ENCODE data around the gene PRXL2B. TPM values are rescaled to one million over a fixed set of nuclear protein-coding genes. Genes with fewer than 3 reads are reported as not detected.
"Not testable (repeated sequence)": the region's sequence is repeated elsewhere in the genome, so short reads cannot be mapped to it uniquely, and the experiment has no call there.

PRXL2B gene
- total RNA-seq, 2 donors from 2014 or later = 6.4 to 6.8 TPM

DNA sequence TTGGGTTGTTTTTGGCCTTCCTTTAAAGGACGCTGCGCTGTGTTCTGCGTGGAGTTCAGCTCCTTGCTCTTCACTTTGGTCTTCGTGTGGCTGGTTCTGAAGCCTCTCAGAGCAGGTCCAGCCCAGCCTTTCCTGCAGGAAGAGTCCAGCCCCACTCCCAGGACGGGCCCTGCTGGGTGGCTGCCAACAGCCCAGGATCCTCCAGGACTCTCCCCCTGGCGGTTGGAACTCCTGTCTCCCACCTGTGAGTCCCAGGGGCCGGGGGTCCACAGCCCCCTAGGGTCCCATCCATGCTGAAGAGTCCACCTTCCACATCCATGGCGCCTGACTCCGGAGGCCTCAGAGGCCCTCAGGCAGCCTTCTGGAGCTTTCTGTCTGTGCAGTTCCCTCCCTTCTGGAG is 35.0 kb upstream of the PRXL2B start:
- not testable (repeated sequence) for DNase-seq (ENCODE audit: low spot score)

DNA sequence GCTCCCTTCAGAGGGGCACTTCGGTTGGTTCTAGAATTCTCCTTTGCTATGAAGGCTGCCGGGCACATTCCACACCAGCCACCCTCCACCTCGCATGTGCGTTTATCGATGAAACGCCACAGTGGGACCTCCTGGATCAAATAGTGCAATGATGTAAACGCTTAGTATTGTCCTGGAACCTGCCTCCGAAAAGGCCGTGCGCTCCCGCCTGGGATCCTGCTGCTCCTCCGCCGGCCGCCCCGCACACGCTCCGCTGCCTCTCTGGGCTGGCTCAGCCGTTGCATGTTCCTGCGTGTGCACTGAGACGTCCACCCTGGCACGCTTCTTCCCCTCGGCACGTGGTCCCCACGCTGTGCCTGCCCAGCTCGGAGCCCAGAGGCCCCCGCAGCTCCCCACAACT is 34.4 kb upstream of the PRXL2B start:
- Histone ChIP-seq H3K9me3 (no peaks in the 10 kb centered on the region), H3K4me1 (peaks cover 0 to 45% of the 10 kb centered on the region in 2 donors), H3K27me3 (no peaks in the 10 kb centered on the region), H3K36me3 (no peaks in the 10 kb centered on the region), H3K27ac (peak overlapping the region in 1 of 2 donors; percentile 48), H3K4me3 (no peak overlapping the region)
- no peak for DNase-seq (ENCODE audit: low spot score)
- TF ChIP-seq, protein P1, sequence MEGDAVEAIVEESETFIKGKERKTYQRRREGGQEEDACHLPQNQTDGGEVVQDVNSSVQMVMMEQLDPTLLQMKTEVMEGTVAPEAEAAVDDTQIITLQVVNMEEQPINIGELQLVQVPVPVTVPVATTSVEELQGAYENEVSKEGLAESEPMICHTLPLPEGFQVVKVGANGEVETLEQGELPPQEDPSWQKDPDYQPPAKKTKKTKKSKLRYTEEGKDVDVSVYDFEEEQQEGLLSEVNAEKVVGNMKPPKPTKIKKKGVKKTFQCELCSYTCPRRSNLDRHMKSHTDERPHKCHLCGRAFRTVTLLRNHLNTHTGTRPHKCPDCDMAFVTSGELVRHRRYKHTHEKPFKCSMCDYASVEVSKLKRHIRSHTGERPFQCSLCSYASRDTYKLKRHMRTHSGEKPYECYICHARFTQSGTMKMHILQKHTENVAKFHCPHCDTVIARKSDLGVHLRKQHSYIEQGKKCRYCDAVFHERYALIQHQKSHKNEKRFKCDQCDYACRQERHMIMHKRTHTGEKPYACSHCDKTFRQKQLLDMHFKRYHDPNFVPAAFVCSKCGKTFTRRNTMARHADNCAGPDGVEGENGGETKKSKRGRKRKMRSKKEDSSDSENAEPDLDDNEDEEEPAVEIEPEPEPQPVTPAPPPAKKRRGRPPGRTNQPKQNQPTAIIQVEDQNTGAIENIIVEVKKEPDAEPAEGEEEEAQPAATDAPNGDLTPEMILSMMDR (IDR thresholded peaks at IDR 0.05) = no peak

More for the DNA sequence above, 35.0 kb upstream of the PRXL2B start:
- H3K27ac ChIP-seq = peak overlapping the region; percentile 48 to 51
- TF ChIP-seq, protein P1 (IDR thresholded peaks at IDR 0.05) = peak in 1 of 2 donors; percentile 35
- not testable (repeated sequence) for H3K36me3 ChIP-seq, H3K9me3 ChIP-seq, H3K27me3 ChIP-seq
- peaks cover 0 to 46% of the 10 kb centered on the region in 2 donors for H3K4me1 ChIP-seq
- H3K4me3 ChIP-seq = peak overlapping the region; percentile 30 to 35

DNA sequence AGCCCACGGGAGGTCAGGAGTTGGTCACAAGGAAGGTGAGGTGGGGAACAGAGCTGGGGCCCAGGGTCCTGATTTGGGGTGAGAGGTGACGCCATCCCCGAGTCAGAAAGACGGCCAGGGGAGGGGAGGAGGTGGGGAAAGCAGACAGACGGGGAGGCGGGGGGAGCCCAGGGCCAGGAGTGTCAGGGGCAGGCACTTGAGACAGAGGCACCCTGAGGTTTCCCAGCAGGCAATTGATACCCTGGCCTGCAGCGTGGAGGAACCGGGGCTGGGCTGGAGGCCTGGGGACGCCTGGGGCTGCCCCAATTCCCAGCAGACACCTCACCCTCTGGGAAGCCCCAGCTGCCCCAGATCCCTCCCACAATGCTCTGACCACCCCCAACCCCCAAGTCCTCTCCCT is 33.5 kb upstream of the PRXL2B start:
- not testable (repeated sequence) for H3K9me3 ChIP-seq; H3K27ac ChIP-seq; H3K36me3 ChIP-seq; H3K4me3 ChIP-seq; H3K27me3 ChIP-seq; DNase-seq (ENCODE audit: low spot score)
- H3K4me1 ChIP-seq = peaks cover 0 to 45% of the 10 kb centered on the region in 2 donors

DNA sequence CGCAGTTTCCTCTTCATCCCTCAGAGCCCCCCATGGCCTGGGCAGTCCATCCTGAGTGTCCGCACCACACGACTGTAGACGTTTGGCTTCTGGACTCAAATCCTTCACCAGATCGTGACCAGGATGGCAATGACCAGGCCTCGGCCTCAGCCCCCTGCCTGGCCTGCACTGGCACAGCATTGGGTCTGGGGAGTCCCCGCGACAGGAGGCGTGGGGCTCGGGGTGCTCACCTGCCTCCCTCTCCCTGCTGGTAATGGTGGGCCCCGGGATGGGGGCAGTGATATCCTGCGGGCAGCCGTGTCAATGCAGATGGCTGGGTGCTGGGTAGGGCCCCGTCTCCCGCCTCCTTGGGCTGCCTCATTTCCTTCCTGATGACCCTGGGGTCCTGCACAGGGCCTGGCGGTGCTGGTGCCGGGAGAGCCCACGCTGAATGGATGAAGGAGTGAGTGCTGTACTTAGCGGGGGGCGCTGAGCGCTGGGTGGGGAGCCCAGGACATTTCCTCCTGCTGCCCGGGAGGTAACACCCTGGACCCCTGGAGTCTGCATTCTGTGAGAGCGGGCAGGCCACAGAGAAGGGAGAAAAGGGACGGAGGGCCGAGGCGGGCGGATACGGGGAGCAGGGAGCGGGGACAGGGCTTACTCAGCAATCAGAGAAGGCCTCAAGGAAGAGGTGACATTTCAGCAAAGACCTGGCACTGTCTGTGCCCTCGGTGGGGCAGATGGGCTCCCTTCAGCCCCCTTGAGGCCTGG is 32.5 kb upstream of the PRXL2B start:
- Histone ChIP-seq H3K9me3 (no peaks in the 10 kb centered on the region), H3K4me1 (peaks cover 0 to 42% of the 10 kb centered on the region in 2 donors), H3K27ac (no peak overlapping the region), H3K4me3 (no peak overlapping the region), H3K36me3 (no peaks in the 10 kb centered on the region), H3K27me3 (no peaks in the 10 kb centered on the region)
- TF ChIP-seq, protein P1 (IDR thresholded peaks at IDR 0.05) = no peak
- DNase-seq (ENCODE audit: low spot score) = no peak

DNA sequence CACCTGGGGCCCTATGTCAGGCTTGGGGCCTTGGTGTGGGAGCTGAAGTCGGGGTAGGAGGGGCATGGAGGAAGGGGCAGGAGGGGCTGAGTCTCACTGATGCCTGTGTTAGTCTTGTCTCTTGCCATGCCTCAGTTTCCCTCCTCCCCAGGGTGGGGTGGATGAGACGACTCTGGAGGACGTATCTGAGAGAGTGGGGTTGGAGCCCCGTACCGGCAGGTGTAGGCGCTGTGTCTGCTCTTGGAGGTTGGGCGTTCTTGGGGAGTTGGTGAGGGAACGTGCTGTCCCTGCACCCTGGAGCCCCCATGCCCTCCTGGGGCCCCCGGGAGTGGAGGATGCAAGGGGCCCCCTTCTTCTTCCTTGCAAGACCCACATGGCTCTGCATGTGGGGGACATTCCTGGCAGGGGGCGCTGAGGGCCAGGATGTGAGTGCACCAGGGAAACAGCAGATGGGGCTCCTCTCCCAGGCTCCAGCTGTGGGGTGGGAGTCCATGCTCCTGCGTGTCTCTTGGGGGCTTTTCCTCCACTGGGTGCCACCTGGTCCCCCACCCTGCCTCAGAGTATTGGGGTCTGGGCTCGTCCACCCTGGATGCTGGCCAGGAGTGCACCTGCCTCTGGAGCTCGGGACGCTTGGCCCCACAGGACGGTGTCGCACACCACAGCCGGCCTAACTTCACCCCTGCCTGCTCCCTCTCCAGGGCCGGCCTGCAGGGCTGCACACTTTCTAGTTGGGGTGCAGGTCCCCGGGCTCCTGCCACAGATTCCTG is 31.8 kb upstream of the PRXL2B start:
- no peaks in the 10 kb centered on the region for H3K9me3 ChIP-seq
- peak overlapping the region in 1 of 2 donors; percentile 60 for H3K4me3 ChIP-seq
- TF ChIP-seq, protein P1 (IDR thresholded peaks at IDR 0.05) = peak in 1 of 2 donors; percentile 61
- no peak for DNase-seq (ENCODE audit: low spot score)
- H3K36me3 ChIP-seq = no peaks in the 10 kb centered on the region
- H3K27ac ChIP-seq = peak overlapping the region; percentile 83
- no peaks in the 10 kb centered on the region for H3K27me3 ChIP-seq
- H3K4me1 ChIP-seq = peaks cover 0 to 35% of the 10 kb centered on the region in 2 donors

DNA sequence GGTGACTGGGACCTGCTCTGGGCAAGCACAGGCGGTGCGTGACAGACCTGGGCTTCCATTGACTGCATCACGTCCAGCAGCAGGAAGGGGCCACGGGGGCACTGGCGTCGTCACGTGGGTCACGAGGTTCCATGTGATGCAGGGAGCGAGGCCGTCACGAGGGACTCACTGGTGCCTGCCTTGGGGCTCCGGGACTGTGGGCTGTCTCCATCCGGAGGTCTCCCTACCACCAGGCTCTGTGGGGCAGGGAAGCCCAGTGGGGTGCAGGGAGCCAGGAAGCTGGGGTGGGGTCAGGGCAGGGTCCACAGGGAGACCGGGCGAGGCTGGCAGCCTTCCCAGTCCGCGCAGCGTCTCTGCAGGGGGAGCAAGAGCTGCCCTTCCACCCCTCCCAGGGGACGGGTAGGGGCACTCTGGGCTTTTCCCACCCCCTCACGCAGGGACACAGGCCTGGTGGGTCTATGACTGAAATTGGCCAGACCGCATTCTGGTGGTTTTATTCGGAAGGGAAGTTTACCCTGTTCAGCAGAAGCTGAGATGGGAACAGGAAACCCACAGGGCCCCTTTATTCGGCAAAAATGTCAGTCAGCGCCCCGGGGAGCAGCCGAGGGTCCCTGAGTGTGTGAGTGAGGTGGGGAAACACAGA is 30.8 kb upstream of the PRXL2B start:
- peaks cover 0 to 34% of the 10 kb centered on the region in 2 donors for H3K4me1 ChIP-seq
- TF ChIP-seq, protein P1 (IDR thresholded peaks at IDR 0.05) = no peak

More for the DNA sequence above, 30.8 kb upstream of the PRXL2B start:
- Histone ChIP-seq H3K27me3 (no peaks in the 10 kb centered on the region), H3K9me3 (no peaks in the 10 kb centered on the region), H3K27ac (peak overlapping the region; percentile 83), H3K4me3 (peak overlapping the region; percentile 57 to 60), H3K36me3 (no peaks in the 10 kb centered on the region)
- DNase-seq (ENCODE audit: low spot score) = peak; percentile 92
